GM21619 (cell line): ENCODE results near the gene NIPSNAP3A.

Experiments used
- ATAC-seq: cut with Tn5 transposase; IDR thresholded peaks from one replicate; pipeline ENCODE4 v1.9.1; 2021; ENCODE audit not compliant: unreplicated experiment

Gene NIPSNAP3A

GRCh38 chr9:104802906-104803305 lies 55.4 kb downstream of the NIPSNAP3A start:
- ATAC-seq, result no peak

DNA sequence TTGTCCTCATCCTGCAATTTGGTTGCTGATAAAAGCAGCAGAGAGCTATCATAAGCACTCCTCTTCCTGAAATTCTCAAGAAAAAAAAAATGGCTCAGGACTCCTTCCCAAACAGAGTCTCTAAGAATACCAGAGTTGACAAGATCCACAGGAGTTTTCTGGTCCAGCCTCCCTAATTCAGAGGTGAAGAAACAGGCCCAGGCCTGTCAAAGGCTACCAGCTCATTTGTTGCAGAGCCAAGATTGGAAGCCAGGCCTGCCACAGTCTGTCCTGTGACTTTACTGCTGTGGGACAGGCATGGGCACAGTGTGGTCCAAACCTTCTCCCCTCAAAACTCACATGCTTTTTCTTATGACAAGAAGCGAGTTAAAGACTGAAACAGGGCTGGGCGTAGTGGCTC lies 58.0 kb downstream of the NIPSNAP3A start:
- ATAC-seq, result no peak

DNA sequence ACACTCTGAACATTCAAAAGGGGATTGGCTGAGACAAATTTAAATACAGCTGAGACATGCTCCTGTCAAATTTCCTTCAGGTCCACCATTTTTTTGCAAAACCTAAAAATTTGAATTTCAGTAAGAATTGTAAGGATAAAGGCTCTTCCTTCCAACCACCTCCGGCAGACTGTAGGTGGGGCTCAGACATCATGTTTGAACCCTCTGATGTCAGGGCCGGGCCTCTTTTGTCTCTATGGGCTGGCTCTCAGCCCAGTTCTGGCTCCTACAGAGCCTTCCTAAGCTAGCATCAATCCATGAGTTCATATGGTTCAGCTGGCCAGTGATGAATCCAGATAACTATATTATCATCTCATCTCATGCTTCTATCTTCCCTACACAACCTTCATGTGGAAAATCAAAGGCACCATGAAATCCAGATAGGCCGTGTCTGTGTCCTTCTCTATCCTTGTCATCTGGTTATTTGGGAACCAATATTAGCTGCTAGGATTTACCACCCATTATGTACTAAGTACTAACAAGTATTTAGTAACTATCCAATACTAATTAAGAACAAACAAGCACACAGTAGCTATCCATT lies 60.6 kb downstream of the NIPSNAP3A start:
- ATAC-seq, result no peak
